Forelimb muscle (tissue), 1 donor: ENCODE results near the gene FOXL1. TPM values are rescaled to one million over a fixed set of nuclear protein-coding genes. Genes with fewer than 3 reads are reported as not detected.

ENCODE experiments used
- DNase-seq: peaks from one replicate; pipeline ENCODE4 v3.0.0-alpha.2; 2013; ENCODE audit warnings: low read depth
- polyA plus RNA-seq: library from polyadenylated mRNA; unstranded; fragments of 120-200 nt; gene quantifications from one replicate; pipeline ENCODE4 v1.2.1, GENCODE V29; 2013; ENCODE audit not compliant: insufficient read length

FOXL1 gene
- polyA plus RNA-seq, 1 donor, result 0.24 TPM

DNA sequence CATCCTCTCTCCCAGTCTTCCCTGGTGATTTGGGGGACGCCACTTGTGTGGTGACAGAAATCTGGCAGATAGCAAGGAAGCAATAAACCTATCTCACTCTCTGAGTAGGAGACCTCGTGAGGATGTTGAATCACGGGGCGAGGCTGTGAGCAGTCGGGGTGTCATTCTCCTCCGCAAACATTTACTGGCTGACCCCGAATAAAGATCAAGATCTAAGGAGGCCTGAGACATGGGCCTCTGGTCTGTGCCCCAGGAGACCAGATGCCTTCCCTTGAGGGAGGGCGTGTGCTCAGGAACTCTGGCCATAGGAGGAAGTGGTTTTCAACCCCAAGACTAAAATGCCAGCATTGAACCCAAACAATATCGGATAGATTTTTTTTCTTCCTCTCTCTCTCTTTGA is 53.1 kb downstream of the FOXL1 start:
- DNase-seq, result no peak

Other genes starting within 250 kb of the FOXL1 start
- gene FOXF1, start 68.0 kb upstream of the FOXL1 start, polyA plus RNA-seq, result not detected
- 11.9 TPM for gene MTHFSD, start 23.3 kb upstream of the FOXL1 start, polyA plus RNA-seq
- gene FOXC2, start 11.7 kb upstream of the FOXL1 start, polyA plus RNA-seq, result 0.57 TPM